Daoy (cell line): ENCODE results near the gene MAB21L4. TPM values are rescaled to one million over a fixed set of nuclear protein-coding genes. Genes with fewer than 3 reads are reported as not detected.

ENCODE experiments used
- DNase-seq: peaks from one replicate; pipeline ENCODE4 v3.0.0-alpha.2; 2015; ENCODE audit warnings: low read depth
- total RNA-seq: library from RNA; depleted of rRNA; stranded (reverse); fragments of >200 nt; shearing (Covaris generic); gene quantifications from 2 replicates; pipeline ENCODE4 v1.2.3, GENCODE V29; 2014

MAB21L4 gene
- total RNA-seq, 1 experiment from 2014 or later = not detected

- no peak for DNase-seq
Observed at GRCh38 chr2:240925568-240926515, 29.9 kb upstream of the MAB21L4 start.

GRCh38 chr2:240925191-240925567, 29.2 kb upstream of the MAB21L4 start:
- DNase-seq = no peak

- peak; percentile 26 for DNase-seq
Observed at GRCh38 chr2:240922982-240923537, 27.1 kb upstream of the MAB21L4 start.

GRCh38 chr2:240922245-240922981, 26.5 kb upstream of the MAB21L4 start:
- no peak for DNase-seq

- no peak for DNase-seq
Observed at GRCh38 chr2:240921995-240922244, 26.0 kb upstream of the MAB21L4 start.

- DNase-seq = peak; percentile 96
Observed at GRCh38 chr2:240921311-240921994, 25.5 kb upstream of the MAB21L4 start.

GRCh38 chr2:240920783-240921231, 24.9 kb upstream of the MAB21L4 start:
- no peak for DNase-seq

GRCh38 chr2:240919786-240920782, 24.1 kb upstream of the MAB21L4 start:
- DNase-seq = peak; percentile 4

- DNase-seq = peak; percentile 2
Observed at GRCh38 chr2:240919161-240919781, 23.3 kb upstream of the MAB21L4 start.

- peak; percentile 2 for DNase-seq
Observed at GRCh38 chr2:240918258-240919091, 22.5 kb upstream of the MAB21L4 start.

- no peak for DNase-seq
Observed at GRCh38 chr2:240917684-240918257, 21.8 kb upstream of the MAB21L4 start.

GRCh38 chr2:240917009-240917683, 21.2 kb upstream of the MAB21L4 start:
- DNase-seq = no peak

GRCh38 chr2:240916571-240917008, 20.6 kb upstream of the MAB21L4 start:
- peak; percentile 82 for DNase-seq

- DNase-seq = no peak
Observed at GRCh38 chr2:240915526-240916341, 19.8 kb upstream of the MAB21L4 start.

- DNase-seq = no peak
Observed at GRCh38 chr2:240914645-240915525, 18.9 kb upstream of the MAB21L4 start.
